ENCODE data around the gene ARHGEF16.

GRCh38 chr1:3410142-3410925, 44.1 kb upstream of the ARHGEF16 start:
- TF ChIP-seq CTCF (IDR thresholded peaks at IDR 0.05): no peak
- no peak for TF ChIP-seq EZH2 (IDR thresholded peaks at IDR 0.05; ENCODE audit: borderline replicate concordance, insufficient read depth, low read depth, low read length, poor library complexity, severe bottlenecking)
